Suprapubic skin (tissue), 4 donors: Measurements from ENCODE around the gene MANSC4. TPM values are rescaled to one million over a fixed set of nuclear protein-coding genes. Genes with fewer than 3 reads are reported as not detected.

Experiments used
- DNase-seq, 2 donors: peaks; one replicate each; pipeline ENCODE4 v3.0.0-alpha.2; 2019; ENCODE audit warnings: low spot score in 2 of 2
- H3K27ac ChIP-seq: fragments of 200-600 bp; sonication (generic); one replicate; pipeline ENCODE4 v1.5.1; 2019
- H3K27me3 ChIP-seq: fragments of 200-600 bp; sonication (generic); one replicate; pipeline ENCODE4 v1.5.1; 2019
- H3K36me3 ChIP-seq: fragments of 200-600 bp; sonication (generic); one replicate; pipeline ENCODE4 v1.5.1; 2019
- H3K4me1 ChIP-seq: fragments of 200-600 bp; sonication (generic); one replicate; pipeline ENCODE4 v1.5.1; 2019
- H3K4me3 ChIP-seq: fragments of 200-600 bp; sonication (generic); one replicate; pipeline ENCODE4 v1.5.1; 2019; ENCODE audit warnings: mild to moderate bottlenecking
- H3K9me3 ChIP-seq: fragments of 200-600 bp; sonication (generic); one replicate; pipeline ENCODE4 v1.5.1; 2019
- EP300 ChIP-seq: sonication (generic); formaldehyde crosslinking; IDR thresholded peaks from one replicate; pipeline ENCODE4 v1.6.1; 2017; ENCODE audit warnings: antibody characterized with exemption
- POLR2A ChIP-seq, 2 donors: fragments of 450-650 bp; IDR thresholded peaks; one replicate each; pipeline ENCODE4 v1.6.1; 2017; ENCODE audit warnings: antibody characterized with exemption in 2 of 2, mild to moderate bottlenecking in 2 of 2, moderate library complexity in 2 of 2
- POLR2AphosphoS5 ChIP-seq, 3 donors: sonication (generic); formaldehyde crosslinking; IDR thresholded peaks; one replicate each; pipeline ENCODE4 v1.6.1; 2017; ENCODE audit warnings: antibody characterized with exemption in 3 of 3
- WGBS: methylation state at CpG from one replicate; pipeline ENCODE4 v1.1.5; 2018; 5-methylcytosine and 5-hydroxymethylcytosine counted together
- total RNA-seq, 4 donors: library from RNA; depleted of rRNA; stranded (reverse); fragments of >200 nt; gene quantifications; one replicate each; pipeline ENCODE4 v1.1.0, GENCODE V29; 2016
- TF ChIP-seq, protein P1 (sequence below), 2 donors: fragments of 200-600 bp in 1 of 2; fragments of 450-650 bp in 1 of 2; sonication (generic) in 1 of 2; IDR thresholded peaks; one replicate each; pipeline ENCODE4 v1.5.1; 2016 to 2019; ENCODE audit warnings: antibody characterized with exemption in 2 of 2, mild to moderate bottlenecking in 1 of 2, moderate library complexity in 1 of 2

MANSC4 gene
- total RNA-seq, 4 donors from 2014 or later, result not detected

- H3K27ac ChIP-seq, result no peak overlapping the region
Measured at GRCh38 chr12:27817766-27818165, 37.7 kb upstream of the MANSC4 start.

DNA sequence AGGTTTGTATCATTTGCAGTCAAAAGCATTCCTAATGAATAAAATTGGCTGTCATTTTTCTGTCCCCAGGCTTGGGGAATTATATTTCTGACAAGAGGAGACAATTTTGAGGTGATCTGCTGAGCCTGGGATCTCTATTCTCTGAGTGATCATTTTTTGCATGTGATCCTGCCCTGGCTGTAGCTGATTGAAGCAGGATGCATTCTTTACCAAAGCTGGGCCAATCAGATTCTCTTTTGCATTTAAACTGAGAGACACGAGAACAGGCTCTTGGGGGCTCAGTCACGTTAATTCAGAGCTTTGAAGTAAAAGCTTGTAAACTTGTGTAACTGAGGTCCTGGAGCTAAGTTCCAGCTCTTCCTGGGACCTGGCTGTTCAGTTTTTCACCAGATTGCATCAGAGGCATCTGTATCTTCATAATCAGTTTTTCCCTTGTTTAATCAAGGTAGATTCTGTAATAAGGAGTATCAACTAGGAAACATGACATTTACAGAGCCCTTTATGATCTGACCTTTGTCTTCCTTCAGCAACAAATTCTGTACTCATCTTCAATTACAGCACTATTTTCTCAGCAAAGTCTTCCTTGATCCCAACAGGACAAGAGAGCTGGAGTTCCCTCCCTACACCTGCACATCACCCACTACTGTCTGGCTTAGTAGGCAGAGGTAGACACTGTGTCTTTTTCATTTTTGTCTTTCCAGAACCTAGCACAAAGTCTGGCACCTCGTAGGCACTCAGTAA, 35.0 kb upstream of the MANSC4 start:
- no peak overlapping the region for H3K4me3 ChIP-seq
- TF ChIP-seq POLR2AphosphoS5 (IDR thresholded peaks at IDR 0.05), result no peak
- TF ChIP-seq, protein P1, sequence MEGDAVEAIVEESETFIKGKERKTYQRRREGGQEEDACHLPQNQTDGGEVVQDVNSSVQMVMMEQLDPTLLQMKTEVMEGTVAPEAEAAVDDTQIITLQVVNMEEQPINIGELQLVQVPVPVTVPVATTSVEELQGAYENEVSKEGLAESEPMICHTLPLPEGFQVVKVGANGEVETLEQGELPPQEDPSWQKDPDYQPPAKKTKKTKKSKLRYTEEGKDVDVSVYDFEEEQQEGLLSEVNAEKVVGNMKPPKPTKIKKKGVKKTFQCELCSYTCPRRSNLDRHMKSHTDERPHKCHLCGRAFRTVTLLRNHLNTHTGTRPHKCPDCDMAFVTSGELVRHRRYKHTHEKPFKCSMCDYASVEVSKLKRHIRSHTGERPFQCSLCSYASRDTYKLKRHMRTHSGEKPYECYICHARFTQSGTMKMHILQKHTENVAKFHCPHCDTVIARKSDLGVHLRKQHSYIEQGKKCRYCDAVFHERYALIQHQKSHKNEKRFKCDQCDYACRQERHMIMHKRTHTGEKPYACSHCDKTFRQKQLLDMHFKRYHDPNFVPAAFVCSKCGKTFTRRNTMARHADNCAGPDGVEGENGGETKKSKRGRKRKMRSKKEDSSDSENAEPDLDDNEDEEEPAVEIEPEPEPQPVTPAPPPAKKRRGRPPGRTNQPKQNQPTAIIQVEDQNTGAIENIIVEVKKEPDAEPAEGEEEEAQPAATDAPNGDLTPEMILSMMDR (IDR thresholded peaks at IDR 0.05), result no peak
- TF ChIP-seq EP300, result no peak
- TF ChIP-seq POLR2A (IDR thresholded peaks at IDR 0.05), result no peak
- DNase-seq, result no peak
- no peaks in the 10 kb centered on the region for H3K4me1 ChIP-seq
- no peak overlapping the region for H3K27ac ChIP-seq
- H3K36me3 ChIP-seq, result no peaks in the 10 kb centered on the region
- H3K27me3 ChIP-seq, result no peaks in the 10 kb centered on the region
- no peaks in the 10 kb centered on the region for H3K9me3 ChIP-seq
- WGBS, result 44% methylated on average over 3 of the region's 3 CpGs

More at GRCh38 chr12:27817766-27818165, 37.7 kb upstream of the MANSC4 start:
- no peaks in the 10 kb centered on the region for H3K36me3 ChIP-seq
- 81% methylated on average over 4 of the region's 4 CpGs for WGBS
- TF ChIP-seq, protein P1 (IDR thresholded peaks at IDR 0.05), result no peak
- TF ChIP-seq POLR2A (IDR thresholded peaks at IDR 0.05), result no peak
- no peaks in the 10 kb centered on the region for H3K27me3 ChIP-seq
- H3K4me3 ChIP-seq, result no peak overlapping the region
- DNase-seq, result no peak
- H3K9me3 ChIP-seq, result no peaks in the 10 kb centered on the region
- H3K4me1 ChIP-seq, result peaks cover 6% of the 10 kb centered on the region

GRCh38 chr12:27814411-27814810, 34.4 kb upstream of the MANSC4 start:
- Histone ChIP-seq H3K36me3 (no peaks in the 10 kb centered on the region), H3K4me3 (no peak overlapping the region), H3K27ac (no peak overlapping the region), H3K9me3 (no peaks in the 10 kb centered on the region), H3K27me3 (no peaks in the 10 kb centered on the region), H3K4me1 (no peaks in the 10 kb centered on the region)
- WGBS, result 60% methylated on average over 2 of the region's 2 CpGs
- TF ChIP-seq, protein P1 (IDR thresholded peaks at IDR 0.05), result no peak
- TF ChIP-seq POLR2A (IDR thresholded peaks at IDR 0.05) (no peak), POLR2AphosphoS5 (IDR thresholded peaks at IDR 0.05) (no peak), EP300 (no peak)
- no peak for DNase-seq

- WGBS, result 75% methylated on average over 6 of the region's 6 CpGs
- TF ChIP-seq, protein P1 (IDR thresholded peaks at IDR 0.05), result no peak
- DNase-seq, result no peak
Measured at GRCh38 chr12:27812502-27812901, 32.5 kb upstream of the MANSC4 start.

DNA sequence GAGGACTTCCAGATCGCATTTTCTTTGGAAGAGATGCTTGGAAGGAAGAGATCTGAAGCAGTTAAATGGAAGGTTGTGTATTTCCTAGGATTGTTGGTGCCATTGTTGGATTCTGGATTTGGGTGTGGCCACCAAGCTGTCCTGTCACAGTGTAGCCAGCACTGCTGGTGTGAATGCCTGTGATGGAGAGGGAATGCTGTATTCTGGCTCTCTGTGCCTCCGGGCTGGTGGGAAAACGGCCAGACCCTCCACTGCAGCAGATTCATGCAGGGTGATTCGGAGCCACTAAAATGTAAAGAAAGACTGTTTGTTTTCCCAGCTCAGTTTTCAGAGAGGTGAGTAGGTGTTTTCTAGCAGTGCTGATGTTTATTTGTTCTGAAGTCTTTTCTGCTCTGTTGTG, 30.7 kb upstream of the MANSC4 start:
- no peaks in the 10 kb centered on the region for H3K36me3 ChIP-seq
- no peaks in the 10 kb centered on the region for H3K9me3 ChIP-seq
- no peak for DNase-seq
- WGBS, result 41% methylated on average over 4 of the region's 4 CpGs
- TF ChIP-seq POLR2A (IDR thresholded peaks at IDR 0.05) (no peak), POLR2AphosphoS5 (IDR thresholded peaks at IDR 0.05) (no peak), EP300 (no peak)
- TF ChIP-seq, protein P1 (IDR thresholded peaks at IDR 0.05), result no peak
- no peaks in the 10 kb centered on the region for H3K4me1 ChIP-seq
- no peak overlapping the region for H3K27ac ChIP-seq
- H3K27me3 ChIP-seq, result no peaks in the 10 kb centered on the region
- no peak overlapping the region for H3K4me3 ChIP-seq

More at GRCh38 chr12:27812502-27812901, 32.5 kb upstream of the MANSC4 start:
- Histone ChIP-seq H3K27ac (no peak overlapping the region), H3K27me3 (no peaks in the 10 kb centered on the region), H3K9me3 (no peaks in the 10 kb centered on the region), H3K4me1 (no peaks in the 10 kb centered on the region), H3K4me3 (no peak overlapping the region), H3K36me3 (no peaks in the 10 kb centered on the region)
